Fibroblast of the aortic adventitia (primary cell): ENCODE measurements around the gene CHEK2. TPM values are rescaled to one million over a fixed set of nuclear protein-coding genes. Genes with fewer than 3 reads are reported as not detected.
"Not testable (repeated sequence)": the region's sequence is repeated elsewhere in the genome, so short reads cannot be mapped to it uniquely, and the experiment has no call there.

Experiments
- DNase-seq: peaks from one replicate; pipeline ENCODE4 v3.0.0-alpha.2; 2010; ENCODE audit warnings: low read depth
- H3K4me3 ChIP-seq: 2 replicates; pipeline ENCODE4 v1.5.1; 2011; ENCODE audit warnings: low read depth, mild to moderate bottlenecking, control low read depth, low read length, moderate library complexity
- CTCF ChIP-seq: IDR thresholded peaks from 2 replicates; pipeline ENCODE4 v1.5.1; 2011; ENCODE audit warnings: mild to moderate bottlenecking, low read length, control low read depth, inconsistent platforms; ENCODE audit not compliant: insufficient read depth
- total RNA-seq: library from RNA; depleted of rRNA; stranded (reverse); fragments of >200 nt; gene quantifications from 2 replicates; pipeline ENCODE4 v1.2.3, GENCODE V29; 2012; ENCODE audit warnings: low replicate concordance

CHEK2 gene
- total RNA-seq, 1 donor, result 22.2 TPM

GRCh38 chr22:28741200-28741784 lies 328 bp downstream of the CHEK2 start:
- no peak for DNase-seq
- TF ChIP-seq CTCF, result no peak
- peak overlapping the region; percentile 75 for H3K4me3 ChIP-seq

- H3K4me3 ChIP-seq, DNase-seq: not testable (repeated sequence)
Observed at GRCh38 chr22:28738876-28739275, 2.7 kb downstream of the CHEK2 start.

GRCh38 chr22:28737701-28738100 lies 3.9 kb downstream of the CHEK2 start:
- TF ChIP-seq CTCF, result no peak
- H3K4me3 ChIP-seq, result no peak overlapping the region
- DNase-seq, result no peak

GRCh38 chr22:28736301-28737155 lies 5.1 kb downstream of the CHEK2 start:
- no peak for DNase-seq
- no peak overlapping the region for H3K4me3 ChIP-seq
- no peak for TF ChIP-seq CTCF

- no peak overlapping the region for H3K4me3 ChIP-seq
- no peak for TF ChIP-seq CTCF
- DNase-seq, result no peak
Observed at GRCh38 chr22:28734393-28734792, 7.2 kb downstream of the CHEK2 start.

GRCh38 chr22:28730179-28730578 lies 11.4 kb downstream of the CHEK2 start:
- TF ChIP-seq CTCF, result no peak
- no peak for DNase-seq
- H3K4me3 ChIP-seq, result no peak overlapping the region

GRCh38 chr22:28728621-28729313 lies 12.9 kb downstream of the CHEK2 start:
- no peak for TF ChIP-seq CTCF
- DNase-seq, result no peak
- H3K4me3 ChIP-seq, result no peak overlapping the region
